HG02943 (cell line): Measurements from ENCODE around the gene POC1B.

Experiments used
- ATAC-seq: cut with Tn5 transposase; IDR thresholded peaks from one replicate; pipeline ENCODE4 v1.9.1; 2021; ENCODE audit warnings: mild to moderate bottlenecking, low read depth, moderate library complexity; ENCODE audit not compliant: unreplicated experiment

The POC1B gene

DNA sequence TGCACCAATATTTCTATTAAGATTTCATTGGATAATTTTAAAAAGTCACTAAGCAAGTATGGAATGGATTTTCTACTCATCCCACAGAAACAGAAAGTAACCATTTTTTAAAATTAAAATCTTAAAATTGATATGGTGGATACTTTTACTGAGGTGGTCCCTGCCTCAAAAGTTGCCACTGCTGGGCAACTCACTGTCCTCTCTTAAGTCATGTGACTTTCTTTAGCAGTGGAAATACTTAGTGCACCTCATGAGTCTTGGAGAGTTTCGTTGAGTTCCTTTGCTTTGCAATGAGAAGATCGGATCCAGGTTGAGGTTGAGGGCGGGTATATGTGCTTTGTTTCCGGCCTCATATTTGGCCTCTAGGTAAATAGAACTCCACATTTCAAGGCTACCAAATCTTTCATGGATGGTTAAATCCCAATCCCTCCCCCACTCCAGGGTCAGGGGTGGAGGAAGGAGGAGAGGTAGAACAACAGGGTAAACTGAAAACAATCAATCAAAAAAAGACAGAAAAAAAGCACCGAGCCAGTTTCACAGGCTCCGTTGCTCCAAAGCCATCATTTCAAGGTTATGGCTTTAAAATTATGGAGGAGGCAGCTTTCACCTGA lies 134.0 kb downstream of the POC1B start:
- no peak for ATAC-seq

DNA sequence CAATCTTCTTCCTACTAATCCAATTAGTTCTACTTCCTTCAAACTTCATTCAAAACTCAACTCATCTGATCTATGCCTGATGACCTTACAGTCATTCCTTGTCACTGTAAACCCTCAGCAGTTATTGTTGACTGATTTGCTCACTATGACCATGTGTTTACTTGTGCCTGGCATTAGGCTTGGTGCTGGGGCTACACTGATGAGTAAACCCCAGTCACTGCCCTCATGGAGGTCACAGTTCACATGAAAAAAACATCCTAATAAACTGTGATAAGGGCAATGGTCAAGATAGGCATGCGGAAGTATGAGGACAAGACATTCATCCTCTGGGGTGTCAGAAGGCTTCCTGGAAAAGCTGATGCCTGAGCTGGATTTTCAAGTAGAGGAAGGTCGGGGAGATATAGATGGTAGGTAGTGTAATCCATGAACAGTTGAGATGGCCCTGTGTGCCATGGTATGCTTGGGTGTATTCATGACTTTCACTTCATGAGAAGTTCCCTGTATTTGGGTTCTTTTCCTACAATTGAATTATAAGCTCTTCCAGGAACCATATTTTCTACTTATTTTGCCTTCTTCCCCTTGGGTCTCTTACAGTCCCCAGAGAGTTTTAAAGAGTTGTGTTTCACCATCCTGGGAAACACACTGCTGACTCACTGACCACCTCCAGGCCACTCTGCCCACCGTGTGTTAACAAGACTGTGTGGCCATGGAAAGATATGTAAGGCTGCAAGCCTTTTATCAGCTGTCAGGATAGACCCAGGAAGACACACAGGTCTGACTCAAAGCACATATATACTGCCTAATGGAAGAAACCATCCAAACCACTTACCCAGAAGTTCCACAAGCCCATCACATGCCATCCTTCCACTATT lies 134.8 kb downstream of the POC1B start:
- ATAC-seq: no peak

DNA sequence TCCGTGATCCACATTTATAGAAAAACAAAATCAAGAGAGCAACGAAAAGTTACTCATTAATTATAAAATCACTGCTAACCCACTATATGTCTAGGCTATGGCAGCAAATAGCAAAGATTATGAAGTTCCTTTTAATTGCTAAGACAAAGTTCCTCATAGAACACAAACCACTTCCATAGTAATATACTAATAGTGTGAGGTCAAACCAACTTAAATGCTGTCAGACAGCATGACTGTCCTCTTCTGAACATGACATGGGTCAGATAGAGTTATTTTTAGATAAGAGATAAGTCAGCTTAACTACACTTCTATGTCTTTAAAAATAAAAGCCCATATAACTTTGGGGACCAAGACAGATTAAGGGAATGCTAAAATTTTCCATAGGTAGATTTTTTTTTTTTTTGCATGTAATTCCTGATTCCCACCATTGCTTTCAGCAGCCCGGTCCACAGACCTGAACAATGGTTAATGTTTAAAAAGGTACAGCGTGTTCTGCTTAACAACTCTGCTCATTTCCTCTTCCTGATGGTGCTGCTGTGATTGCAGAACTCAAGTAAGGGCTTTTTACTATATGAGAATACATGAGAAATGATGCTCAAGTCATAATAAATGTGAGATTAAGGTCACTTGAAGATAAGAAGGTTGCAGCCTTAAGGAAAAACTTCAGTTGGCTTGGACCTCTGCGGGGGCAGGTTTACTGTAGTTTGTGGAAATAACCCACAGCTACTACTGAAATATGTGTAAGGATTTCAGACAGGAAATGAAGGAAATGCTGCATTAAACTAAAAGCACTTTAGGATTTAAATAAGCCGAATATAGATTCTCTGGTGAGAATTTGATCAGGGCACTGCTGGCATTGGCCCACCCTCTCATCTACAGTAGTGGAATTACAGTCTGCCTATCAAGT lies 135.8 kb downstream of the POC1B start:
- peak; percentile 59 for ATAC-seq

DNA sequence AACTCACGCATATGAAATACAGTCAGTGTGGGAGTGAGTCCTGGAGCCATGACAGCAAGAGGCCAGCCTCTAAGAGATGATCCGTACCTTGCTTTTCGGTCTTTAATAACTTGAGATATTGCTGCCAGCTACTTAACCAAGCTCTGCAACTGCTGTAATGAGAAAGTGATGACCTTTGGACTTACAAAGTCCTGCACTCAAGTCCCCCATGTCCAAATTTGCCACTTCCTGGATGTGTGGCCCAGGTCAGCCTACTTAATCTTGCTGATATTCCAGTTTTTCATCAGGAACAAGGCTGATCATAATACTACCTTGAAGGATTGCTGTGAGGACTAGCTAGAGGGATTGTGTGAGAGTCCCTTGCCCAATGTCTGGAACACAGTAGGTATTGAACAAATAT lies 139.7 kb downstream of the POC1B start:
- no peak for ATAC-seq

DNA sequence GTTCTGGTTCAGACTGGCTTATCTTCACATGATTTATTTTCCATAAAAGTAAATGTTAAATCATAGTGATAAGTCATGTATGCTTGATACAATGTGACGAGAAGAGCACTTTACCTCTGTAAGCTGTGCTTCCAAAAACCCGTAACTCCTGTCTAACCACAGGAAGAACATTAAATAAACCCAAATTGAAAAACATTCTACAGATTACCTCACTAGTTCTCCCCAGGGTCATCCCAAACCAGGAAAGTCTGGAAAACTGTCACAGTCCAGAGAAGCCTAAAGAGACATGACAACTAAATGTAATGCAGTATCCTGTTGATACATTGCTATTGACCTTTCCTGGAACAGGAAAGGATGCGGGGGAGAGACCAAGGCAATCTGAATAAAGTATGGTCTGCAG lies 141.0 kb downstream of the POC1B start:
- ATAC-seq: no peak

DNA sequence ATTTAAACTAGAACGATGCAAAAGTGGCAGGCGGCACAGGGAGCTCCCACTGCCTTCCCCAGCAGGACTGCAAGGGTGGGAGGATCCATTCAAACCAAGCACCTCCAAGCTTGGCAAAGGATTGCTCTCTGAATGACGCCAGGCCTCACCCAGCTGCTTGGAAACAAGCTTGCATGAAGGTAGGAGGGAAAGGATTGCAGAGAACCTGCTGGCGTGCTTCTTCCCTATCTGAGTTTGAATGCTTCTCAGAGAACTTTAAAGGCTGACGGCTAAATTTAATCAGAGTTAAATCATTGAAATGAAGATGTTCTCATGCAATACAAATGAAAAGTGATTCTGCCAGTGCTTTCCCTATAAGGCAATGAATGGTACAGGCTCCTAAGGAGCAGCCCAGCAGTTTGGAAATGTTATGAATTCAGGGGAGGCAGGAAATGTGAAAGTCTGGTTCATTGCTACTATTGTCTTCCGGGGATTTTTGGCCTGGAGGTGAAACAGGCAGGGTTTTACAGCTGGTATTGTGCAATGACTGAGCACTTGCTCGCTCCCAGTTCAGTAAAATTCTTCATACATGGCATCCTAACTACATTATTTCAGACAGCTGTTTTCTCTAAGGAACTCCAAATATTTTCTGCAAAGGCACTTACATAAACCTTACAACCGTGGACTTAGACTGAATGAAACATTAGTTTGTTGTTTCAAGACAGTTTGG lies 141.6 kb downstream of the POC1B start:
- no peak for ATAC-seq

DNA sequence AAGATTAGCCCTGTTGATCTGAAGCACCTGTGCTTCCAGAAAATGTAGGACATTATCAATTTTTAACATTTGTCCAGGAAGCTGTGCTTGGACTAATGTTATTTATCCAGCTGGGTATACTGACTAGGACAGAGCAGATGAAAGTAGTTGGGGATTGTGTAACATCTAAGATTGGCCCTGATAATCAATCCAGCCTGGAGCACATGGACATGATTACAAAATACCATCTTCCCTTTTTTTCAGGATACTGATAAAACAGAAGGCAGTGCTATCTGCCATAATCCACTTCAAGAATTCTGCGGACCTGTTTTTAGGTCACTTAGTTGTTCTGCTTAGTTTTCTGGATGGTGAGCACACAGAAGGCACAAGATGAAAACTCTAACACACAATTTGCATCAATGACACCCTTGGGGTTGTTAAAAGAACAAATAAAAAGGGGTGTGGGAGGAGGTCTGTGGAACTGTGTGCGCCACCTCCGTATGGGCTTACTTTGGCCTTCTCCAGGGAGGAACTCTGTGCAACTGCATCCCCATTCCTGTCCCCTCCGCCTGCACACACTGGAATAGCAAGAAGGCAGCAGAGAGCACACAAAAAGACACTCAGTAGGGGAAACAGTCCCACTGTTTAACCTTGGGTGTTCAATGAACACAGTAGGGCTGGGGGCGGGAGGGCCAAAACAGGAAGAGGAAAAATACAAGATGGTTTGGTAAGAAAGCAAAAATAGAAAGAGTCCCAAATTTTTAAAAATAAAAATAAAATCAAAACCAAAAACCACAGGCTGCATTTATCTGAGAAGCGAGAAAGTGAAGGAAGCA lies 142.4 kb downstream of the POC1B start:
- ATAC-seq: no peak

DNA sequence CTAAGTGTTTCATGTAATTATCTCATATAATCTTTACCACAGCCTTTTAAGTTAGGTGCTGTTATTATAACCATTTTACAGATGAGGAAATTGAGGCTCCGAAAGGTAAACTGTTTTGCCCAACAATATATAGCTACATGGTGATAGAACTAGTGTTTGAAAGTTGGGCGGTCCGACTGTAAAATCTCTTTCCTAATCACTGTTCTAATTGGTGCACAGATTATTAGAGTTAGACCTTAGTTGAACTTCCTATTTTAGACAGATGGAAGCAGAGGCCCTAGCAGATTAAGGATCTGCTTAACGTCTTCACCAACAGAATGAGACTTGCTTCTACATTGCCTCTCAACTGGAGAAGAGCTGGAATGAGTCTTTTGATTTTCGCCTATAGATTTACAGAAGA lies 143.5 kb downstream of the POC1B start:
- ATAC-seq: no peak

DNA sequence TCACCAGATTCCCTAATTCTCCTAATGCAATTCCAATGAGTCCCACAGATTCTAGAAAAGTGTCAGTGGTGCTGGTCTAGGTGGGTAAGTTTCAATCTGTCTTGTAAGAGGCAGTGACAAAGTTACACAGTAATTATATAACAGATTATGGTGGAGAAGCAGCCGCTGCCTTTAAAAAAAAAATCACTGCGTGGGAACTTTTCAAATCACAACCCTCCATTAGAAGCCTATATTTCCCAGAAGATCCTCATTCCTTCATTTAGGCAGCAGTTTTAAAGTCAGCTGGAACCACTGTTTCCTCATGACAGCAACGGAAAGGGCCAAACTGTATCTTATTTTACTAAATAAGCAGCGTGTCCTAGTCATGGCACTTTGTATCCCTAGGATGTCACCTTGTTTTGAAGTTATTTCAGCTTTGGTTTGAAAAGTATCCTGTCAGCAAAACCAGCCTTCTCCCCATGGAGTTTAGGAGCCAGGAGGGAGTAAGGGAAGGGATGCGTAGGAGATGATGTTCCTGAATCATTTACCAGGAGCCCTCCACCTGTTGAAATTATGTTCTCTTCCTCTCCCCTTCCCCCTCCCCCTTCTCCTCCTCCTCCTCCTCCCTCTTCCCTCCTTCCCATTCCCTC lies 145.9 kb downstream of the POC1B start:
- no peak for ATAC-seq

DNA sequence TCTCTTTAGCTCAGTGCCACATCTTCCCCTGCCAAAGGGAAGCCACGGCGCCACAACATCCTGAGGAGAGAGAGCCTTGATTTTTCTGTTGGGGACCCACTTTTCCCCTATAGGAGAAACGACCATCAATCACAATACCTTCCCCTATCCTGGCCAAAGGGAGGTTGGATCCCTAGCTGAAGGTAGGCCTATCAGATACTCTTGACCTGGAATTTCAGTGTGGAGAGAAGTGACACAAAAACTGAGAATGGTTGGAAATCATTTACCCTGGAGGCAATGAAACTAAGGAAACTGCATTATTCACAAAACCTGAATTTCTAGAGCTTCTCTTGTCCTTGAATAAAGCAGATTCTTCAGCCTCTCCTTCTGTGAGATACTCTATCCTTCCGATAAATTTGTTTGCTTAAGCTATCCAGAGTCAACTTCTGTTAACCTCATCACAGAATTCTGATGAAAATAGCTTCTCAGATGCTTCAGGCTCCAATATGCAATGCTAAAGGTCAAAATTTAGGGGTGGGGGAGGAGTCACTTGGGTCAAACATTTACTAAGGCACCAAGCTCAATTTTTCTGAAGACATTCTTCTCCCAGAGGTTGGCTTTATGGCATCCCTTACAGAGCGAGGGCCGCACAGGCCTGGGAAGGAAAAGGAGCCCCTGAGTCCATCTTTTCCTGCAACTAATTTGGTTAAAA lies 146.6 kb downstream of the POC1B start:
- no peak for ATAC-seq

DNA sequence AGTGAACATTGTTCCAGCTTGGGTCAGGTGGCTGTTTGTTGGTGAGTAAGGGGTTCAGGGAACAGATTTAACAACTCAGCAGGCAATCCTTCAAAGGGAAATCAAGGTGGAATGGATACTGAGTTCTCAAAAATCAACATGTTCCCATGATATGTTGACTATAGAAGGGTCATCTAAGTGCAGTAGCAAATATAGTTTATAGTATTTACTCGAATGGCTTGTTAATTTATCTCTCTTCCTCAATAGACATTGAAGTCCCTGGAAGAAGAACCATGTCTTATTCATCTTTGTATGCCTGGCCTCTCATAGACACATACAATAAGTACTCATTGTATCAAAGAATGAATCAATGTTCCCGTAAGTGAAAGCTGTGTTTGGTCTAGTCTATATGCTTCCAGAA lies 149.0 kb downstream of the POC1B start:
- ATAC-seq: no peak

DNA sequence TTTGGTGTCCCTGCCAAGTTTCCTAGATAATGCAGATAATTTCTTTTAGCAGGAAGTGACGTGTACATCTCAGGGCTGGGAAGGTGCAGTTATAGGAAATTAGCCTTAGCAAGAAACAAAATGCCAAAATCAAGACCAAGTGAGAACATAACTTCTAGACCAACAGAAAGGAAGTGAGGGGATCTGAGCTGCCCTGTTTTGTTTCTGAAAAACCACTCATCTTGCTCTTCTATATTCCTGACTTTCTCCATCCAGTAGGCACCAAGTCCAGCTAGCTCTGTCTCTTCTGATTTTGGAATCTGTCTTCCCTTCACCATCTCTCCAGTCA lies 149.7 kb downstream of the POC1B start:
- no peak for ATAC-seq

DNA sequence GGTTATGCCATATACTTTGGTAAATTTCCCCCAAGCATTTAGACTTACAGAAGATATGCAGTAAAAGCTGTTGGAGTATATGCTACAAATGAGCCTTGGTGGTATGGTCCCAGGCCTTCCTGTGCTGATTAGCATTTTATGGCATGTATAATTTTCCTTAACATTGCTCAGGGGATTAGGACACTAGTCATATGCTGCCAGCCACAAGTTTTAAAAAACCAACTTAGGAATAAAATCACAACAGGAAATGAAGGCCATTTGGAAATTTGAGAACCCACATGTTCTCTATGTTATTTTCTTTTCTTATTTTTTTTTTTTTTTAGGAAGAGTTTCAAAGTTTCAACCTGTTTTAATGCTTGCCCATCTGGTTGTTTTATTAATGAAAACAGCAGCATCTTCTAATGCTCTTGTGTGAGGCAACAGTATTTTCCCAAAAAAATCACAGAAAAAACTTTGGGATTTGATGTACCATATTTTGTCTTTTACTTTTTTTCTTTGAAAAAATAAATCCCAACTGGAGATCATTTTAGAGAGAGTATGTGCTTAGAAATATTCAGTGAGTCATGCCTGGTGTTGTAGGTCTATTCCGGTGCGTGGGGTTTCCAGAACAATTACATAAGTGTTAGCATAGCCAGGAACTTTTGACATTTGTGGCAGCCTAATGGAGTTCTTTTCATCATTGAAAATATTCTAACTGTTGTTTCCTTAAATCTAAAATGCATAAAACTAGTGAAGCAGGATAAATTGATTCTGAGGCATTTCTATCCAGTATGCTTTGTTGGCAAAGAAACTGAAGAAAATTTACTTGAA lies 151.9 kb downstream of the POC1B start:
- ATAC-seq: no peak

DNA sequence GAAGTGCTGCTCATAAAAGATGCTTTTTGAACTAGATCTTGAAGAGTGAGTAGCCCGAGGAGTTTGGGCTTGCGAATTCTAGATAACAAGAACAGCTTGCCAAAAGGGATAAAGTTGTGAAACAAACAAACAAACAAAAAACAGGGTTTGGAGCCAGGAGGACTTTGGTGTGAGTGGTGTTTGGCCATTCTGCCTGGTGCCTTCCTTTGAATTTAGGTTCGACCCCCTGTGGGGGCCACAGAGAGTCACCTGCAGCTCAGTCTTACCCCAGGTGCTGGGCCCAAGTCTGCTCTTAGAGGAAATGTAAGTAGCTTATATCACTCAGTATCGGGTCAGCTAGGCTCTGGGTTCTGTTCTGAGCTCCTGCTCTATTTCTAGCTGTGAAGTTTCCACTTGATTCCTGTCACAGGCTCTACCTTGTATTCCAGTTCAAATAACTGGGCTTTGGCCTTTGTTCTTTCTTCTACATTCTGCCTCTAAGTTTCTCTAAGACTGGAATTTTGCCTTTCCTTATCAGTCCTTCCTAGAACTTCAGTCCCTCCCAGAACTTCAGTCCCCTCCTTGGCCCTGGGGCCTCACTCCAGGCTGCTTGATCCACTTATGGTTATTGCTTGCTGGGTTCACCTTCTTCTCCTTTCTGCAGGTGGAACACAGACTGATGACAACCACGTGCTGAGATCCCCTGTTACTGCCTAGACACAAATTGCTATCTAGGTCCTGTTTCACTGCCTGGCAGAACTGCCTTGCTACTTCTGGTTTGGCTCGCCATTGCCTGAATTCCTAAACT lies 153.1 kb downstream of the POC1B start:
- ATAC-seq: no peak

DNA sequence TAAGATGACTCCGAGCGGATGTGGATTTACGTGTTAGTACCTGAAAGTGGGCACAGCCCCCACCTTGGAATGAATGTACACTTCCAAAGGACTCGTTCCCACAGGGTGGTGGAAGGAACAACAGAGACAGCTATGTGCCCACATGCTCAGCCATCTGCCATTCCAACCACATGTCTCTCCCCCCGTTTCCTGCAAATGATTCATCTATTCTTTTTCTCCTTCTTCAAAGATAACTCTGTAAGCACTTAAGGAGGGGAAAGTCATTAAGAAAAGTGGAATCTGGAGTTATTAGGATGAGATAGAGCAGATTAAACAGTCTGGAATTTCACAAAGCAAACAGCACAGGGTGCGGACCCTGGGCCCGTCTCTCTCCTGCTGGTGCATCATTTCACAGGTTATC lies 155.0 kb downstream of the POC1B start:
- ATAC-seq: no peak

DNA sequence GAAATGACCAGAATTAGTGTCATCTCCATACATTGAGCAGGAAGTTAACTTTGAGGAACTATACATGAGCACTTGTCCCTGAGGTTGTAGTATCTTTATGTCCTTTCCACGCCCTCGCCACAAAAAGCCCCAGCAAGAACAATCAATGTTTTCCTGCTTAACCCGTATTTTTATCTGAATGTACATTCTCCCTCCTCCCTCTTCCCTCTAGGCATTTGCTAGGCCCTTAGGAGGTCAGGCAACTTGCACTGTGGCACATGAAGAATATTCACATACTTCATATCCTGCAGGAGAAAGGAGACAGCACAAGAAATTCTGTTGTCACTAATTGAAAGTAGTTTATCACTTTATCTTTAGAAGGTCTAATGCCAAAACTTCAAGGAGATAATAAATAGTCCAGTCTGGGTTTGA lies 155.4 kb downstream of the POC1B start:
- no peak for ATAC-seq
